Right lobe of liver (tissue), 4 donors: Measurements from ENCODE around the gene SHQ1.
"Not testable (repeated sequence)": the region's sequence is repeated elsewhere in the genome, so short reads cannot be mapped to it uniquely, and the experiment has no call there.

Experiments used
- CTCF ChIP-seq, 4 donors: fragments of 200-600 bp in 3 of 4; fragments of 450-650 bp in 1 of 4; IDR thresholded peaks; one replicate each; pipeline versions ENCODE4 v1.5.1 to v1.8.0; 2016 to 2022; ENCODE audit warnings: antibody characterized with exemption in 4 of 4, mild to moderate bottlenecking in 2 of 4
- POLR2A ChIP-seq: fragments of 450-650 bp; IDR thresholded peaks from one replicate; pipeline ENCODE4 v1.6.1; 2017; ENCODE audit warnings: antibody characterized with exemption, mild to moderate bottlenecking
- donor health status: DM: no; HTN: no; CAD: no.
- donor health status: DM: no; HTN: no; CAD: no.
- donor health status: DM: no; HTN: yes; CAD: no.

GRCh38 chr3:72735072-72735471 lies 113.2 kb downstream of the SHQ1 start:
- not testable (repeated sequence) for TF ChIP-seq CTCF (IDR thresholded peaks at IDR 0.05); POLR2A
